ENCODE results near the gene DLX1. TPM values are rescaled to one million over a fixed set of nuclear protein-coding genes. Genes with fewer than 3 reads are reported as not detected.

Gene DLX1
- total and polyA plus RNA-seq, 11 donors: 0.11 to 0.19 (median 0.18) TPM; not detected in 8

GRCh38 chr2:172102391-172103359 lies 17.4 kb downstream of the DLX1 start, which contains the start of gene DLX2:
Gene DLX2, minus strand, starts transcription at chr2:172102900. Its CDS starts 362 bp downstream, at chr2:172102538.
- Histone ChIP-seq H3K27me3 (peaks cover 83 to 100% (median 100%) of the 10 kb centered on the region in 9 donors), H3K36me3 (peaks cover 0 to 3% (median 0%) of the 10 kb centered on the region in 9 donors), H3K4me3 (peak within 1 kb of the TSS; percentile 15 to 66 (median 51)), H3K4me1 (peaks cover 2 to 77% (median 51%) of the 10 kb centered on the region in 12 donors), H3K9me3 (no peaks in the 10 kb centered on the region), H3K27ac (no peak within 1 kb of the TSS)
- TF ChIP-seq, protein P1, sequence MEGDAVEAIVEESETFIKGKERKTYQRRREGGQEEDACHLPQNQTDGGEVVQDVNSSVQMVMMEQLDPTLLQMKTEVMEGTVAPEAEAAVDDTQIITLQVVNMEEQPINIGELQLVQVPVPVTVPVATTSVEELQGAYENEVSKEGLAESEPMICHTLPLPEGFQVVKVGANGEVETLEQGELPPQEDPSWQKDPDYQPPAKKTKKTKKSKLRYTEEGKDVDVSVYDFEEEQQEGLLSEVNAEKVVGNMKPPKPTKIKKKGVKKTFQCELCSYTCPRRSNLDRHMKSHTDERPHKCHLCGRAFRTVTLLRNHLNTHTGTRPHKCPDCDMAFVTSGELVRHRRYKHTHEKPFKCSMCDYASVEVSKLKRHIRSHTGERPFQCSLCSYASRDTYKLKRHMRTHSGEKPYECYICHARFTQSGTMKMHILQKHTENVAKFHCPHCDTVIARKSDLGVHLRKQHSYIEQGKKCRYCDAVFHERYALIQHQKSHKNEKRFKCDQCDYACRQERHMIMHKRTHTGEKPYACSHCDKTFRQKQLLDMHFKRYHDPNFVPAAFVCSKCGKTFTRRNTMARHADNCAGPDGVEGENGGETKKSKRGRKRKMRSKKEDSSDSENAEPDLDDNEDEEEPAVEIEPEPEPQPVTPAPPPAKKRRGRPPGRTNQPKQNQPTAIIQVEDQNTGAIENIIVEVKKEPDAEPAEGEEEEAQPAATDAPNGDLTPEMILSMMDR (IDR thresholded peaks at IDR 0.05): no peak
- TF ChIP-seq POLR2A (IDR thresholded peaks at IDR 0.05): no peak
- ATAC-seq (peak; percentile 32 to 78 (median 69)), DNase-seq (peak; percentile 68 to 88 (median 80))
- intact Hi-C loops (cut with DNase I): loop anchor here (1.0 to 10.0 kb wide), 11 partner anchors 100 to 528 kb away; partner anchors contain the start of gene HAT1 (in 1 of the 10)
- WGBS, 4 donors: 1% methylated on average over 36 to 74 of the region's 74 CpGs

GRCh38 chr2:172103471-172104272 lies 18.4 kb downstream of the DLX1 start:
- peaks cover 0 to 3% (median 0%) of the 10 kb centered on the region in 9 donors for H3K36me3 ChIP-seq
- WGBS, 4 donors: 2 to 5% (median 4%) methylated on average over 25 of the region's 25 CpGs
- ATAC-seq: peak; percentile 40 to 79 (median 75)
- H3K4me1 ChIP-seq: peaks cover 2 to 81% (median 53%) of the 10 kb centered on the region in 12 donors
- intact Hi-C loops (cut with DNase I): loop anchor here (1.0 to 10.0 kb wide), 11 partner anchors 101 to 529 kb away; partner anchors contain the start of gene HAT1 (in 1 of the 10)
- no peak overlapping the region for H3K27ac ChIP-seq
- peak; percentile 76 to 91 (median 83) for DNase-seq
- H3K4me3 ChIP-seq: peak overlapping the region in 4 of 12 donors; percentile 34 to 66 (median 54)
- H3K9me3 ChIP-seq: no peaks in the 10 kb centered on the region
- H3K27me3 ChIP-seq: peaks cover 83 to 100% (median 100%) of the 10 kb centered on the region in 9 donors
- TF ChIP-seq, protein P1 (IDR thresholded peaks at IDR 0.05): peak; percentile 67 to 92 (median 76)
- no peak for TF ChIP-seq POLR2A (IDR thresholded peaks at IDR 0.05)

GRCh38 chr2:172105471-172106107 lies 20.3 kb downstream of the DLX1 start:
- no peak for TF ChIP-seq POLR2A (IDR thresholded peaks at IDR 0.05)
- TF ChIP-seq, protein P1 (IDR thresholded peaks at IDR 0.05): no peak
- no peaks in the 10 kb centered on the region for H3K36me3 ChIP-seq
- intact Hi-C loops (cut with DNase I): loop anchor here in 9 of 10 donors (5.0 to 10.0 kb wide), 8 partner anchors 181 to 531 kb away; partner anchors contain the start of gene HAT1 (in 1 of the 9)
- DNase-seq (no peak), ATAC-seq (no peak)
- H3K9me3 ChIP-seq: no peaks in the 10 kb centered on the region
- H3K27me3 ChIP-seq: peaks cover 67 to 98% (median 97%) of the 10 kb centered on the region in 9 donors
- no peak overlapping the region for H3K27ac ChIP-seq
- WGBS, 4 donors: 8 to 14% (median 10%) methylated on average over 22 to 23 of the region's 23 CpGs
- peak overlapping the region in 1 of 12 donors; percentile 37 for H3K4me3 ChIP-seq
- H3K4me1 ChIP-seq: peaks cover 2 to 61% (median 36%) of the 10 kb centered on the region in 12 donors

All from heart left ventricle (tissue), 16 donors.